Cardiac fibroblast (primary cell): ENCODE measurements around the gene CD101.
A peak's percentile ranks its signal among the peaks of the same experiment; 100 is the strongest.

ENCODE experiments used
- DNase-seq, 2 donors: peaks; one replicate each; pipeline versions ENCODE4 v3.0.0 to v3.0.0-alpha.2; 2010; ENCODE audit warnings: low read depth in 2 of 2
- H3K4me3 ChIP-seq, 2 donors: replicated peaks in 1 of 2; 1 replicate in 1 of 2; 2 replicates in 1 of 2; pipeline ENCODE4 v1.5.1; 2011; ENCODE audit warnings: low read depth in 2 of 2, low read length in 2 of 2, mild to moderate bottlenecking in 2 of 2, moderate library complexity in 1 of 2
- TF ChIP-seq, protein P1 (sequence below): IDR thresholded peaks from one replicate; pipeline ENCODE4 v1.5.1; 2011; ENCODE audit warnings: low read depth, mild to moderate bottlenecking, low read length, inconsistent platforms

Gene CD101

GRCh38 chr1:117010310-117010969 is 8.9 kb downstream of the CD101 start:
- no peak for DNase-seq
- TF ChIP-seq, protein P1, sequence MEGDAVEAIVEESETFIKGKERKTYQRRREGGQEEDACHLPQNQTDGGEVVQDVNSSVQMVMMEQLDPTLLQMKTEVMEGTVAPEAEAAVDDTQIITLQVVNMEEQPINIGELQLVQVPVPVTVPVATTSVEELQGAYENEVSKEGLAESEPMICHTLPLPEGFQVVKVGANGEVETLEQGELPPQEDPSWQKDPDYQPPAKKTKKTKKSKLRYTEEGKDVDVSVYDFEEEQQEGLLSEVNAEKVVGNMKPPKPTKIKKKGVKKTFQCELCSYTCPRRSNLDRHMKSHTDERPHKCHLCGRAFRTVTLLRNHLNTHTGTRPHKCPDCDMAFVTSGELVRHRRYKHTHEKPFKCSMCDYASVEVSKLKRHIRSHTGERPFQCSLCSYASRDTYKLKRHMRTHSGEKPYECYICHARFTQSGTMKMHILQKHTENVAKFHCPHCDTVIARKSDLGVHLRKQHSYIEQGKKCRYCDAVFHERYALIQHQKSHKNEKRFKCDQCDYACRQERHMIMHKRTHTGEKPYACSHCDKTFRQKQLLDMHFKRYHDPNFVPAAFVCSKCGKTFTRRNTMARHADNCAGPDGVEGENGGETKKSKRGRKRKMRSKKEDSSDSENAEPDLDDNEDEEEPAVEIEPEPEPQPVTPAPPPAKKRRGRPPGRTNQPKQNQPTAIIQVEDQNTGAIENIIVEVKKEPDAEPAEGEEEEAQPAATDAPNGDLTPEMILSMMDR: no peak
- H3K4me3 ChIP-seq: no peak overlapping the region

- TF ChIP-seq, protein P1: no peak
- no peak overlapping the region for H3K4me3 ChIP-seq
- no peak for DNase-seq
These were observed 9.8 kb downstream of the CD101 start for GRCh38 chr1:117011334-117011733.

DNA sequence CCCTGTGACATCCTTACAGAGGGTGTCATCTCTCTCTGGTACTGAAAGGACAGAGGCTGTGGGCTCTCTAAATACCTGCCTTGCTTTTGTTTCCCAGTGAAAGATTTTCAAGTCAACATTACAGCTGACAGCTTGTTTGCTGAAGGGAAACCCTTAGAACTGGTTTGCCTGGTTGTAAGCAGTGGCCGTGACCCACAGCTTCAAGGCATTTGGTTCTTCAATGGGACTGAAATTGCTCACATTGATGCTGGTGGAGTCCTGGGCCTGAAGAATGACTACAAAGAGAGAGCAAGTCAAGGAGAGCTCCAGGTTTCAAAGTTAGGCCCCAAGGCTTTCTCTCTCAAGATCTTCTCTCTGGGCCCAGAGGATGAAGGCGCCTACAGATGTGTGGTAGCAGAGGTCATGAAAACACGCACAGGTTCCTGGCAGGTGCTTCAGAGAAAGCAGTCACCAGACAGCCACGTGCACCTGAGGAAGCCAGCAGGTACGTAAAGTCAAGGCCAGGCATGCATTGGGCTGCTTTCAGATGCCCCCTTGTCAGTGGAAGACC is 11.8 kb downstream of the CD101 start:
- no peak overlapping the region for H3K4me3 ChIP-seq
- TF ChIP-seq, protein P1: no peak
- no peak for DNase-seq

- peak in 1 of 2 donors; percentile 41 for DNase-seq
- H3K4me3 ChIP-seq: no peak overlapping the region
- TF ChIP-seq, protein P1: no peak
These were observed 12.6 kb downstream of the CD101 start for GRCh38 chr1:117014209-117014608.

DNA sequence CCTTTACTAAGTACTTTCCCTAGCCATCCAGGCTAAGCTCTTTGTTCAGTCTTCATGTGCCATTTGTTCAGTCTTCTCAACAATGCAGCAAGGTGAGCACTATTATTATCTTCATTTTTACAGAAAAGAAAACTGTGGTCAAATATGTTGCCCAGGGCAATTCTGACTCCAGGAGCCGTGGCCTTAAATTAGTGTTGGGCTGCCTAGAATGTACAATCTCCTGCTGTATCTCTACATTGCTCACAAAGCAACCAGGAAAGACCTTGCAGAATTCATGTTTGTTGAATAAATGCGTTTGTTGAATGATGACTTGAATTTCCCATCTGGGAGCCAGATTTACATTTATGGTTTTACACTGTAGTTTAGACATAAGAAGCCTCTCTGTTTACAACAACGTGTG is 14.2 kb downstream of the CD101 start:
- DNase-seq: no peak
- TF ChIP-seq, protein P1: no peak
- no peak overlapping the region for H3K4me3 ChIP-seq

GRCh38 chr1:117017062-117017461 is 15.5 kb downstream of the CD101 start:
- no peak overlapping the region for H3K4me3 ChIP-seq
- DNase-seq: no peak
- TF ChIP-seq, protein P1: no peak
